HG02763 (cell line): Measurements from ENCODE around the gene ZFYVE28.

Experiments used
- ATAC-seq: cut with Tn5 transposase; IDR thresholded peaks from one replicate; pipeline ENCODE4 v1.9.1; 2021; ENCODE audit warnings: mild to moderate bottlenecking, moderate library complexity; ENCODE audit not compliant: unreplicated experiment

The ZFYVE28 gene

DNA sequence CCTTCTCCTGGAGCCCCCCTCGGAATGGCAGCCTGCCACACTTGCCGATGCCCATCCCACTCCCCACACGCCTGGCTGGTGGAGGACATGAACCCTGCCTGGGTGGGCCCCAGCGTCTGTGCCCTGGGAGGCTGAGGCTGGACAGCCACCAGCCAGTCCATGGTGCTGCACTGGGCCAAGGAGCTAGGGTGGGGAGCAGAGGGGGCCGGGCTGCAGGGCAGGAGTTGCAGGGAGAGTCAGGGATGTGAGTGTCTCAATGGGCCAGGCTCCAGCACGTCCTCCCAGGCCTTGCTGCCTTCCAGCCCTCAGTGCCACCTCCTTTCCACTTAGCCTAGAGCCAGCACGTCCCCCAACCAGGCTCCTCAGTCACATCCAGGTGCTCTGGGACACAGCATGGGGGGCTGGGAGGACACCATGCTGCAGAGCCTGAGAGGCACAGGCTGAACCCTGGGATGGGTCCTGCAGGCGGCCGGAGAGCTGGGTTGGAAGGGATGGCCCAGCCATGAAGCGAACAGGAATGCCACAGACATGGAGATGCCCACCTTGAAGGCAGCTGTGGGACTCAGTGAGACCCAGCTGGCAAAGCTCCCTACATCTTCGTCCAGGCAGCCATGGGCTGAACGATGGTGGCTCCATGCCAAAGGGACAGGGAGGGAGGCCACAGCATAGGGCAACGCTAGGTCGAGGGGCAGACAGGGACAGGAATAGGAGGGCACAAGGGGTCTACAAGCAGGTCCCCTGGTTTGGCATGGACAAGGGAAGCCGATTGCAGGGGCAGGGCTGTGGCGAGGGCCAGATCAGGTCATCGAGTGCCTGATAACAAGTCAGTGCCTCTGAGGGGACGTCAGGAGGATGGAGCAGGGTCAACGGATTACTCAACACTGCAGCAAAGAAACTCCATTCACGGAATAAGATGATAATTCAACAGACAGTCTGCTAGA, 126.5 kb downstream of the ZFYVE28 start:
- ATAC-seq = no peak

DNA sequence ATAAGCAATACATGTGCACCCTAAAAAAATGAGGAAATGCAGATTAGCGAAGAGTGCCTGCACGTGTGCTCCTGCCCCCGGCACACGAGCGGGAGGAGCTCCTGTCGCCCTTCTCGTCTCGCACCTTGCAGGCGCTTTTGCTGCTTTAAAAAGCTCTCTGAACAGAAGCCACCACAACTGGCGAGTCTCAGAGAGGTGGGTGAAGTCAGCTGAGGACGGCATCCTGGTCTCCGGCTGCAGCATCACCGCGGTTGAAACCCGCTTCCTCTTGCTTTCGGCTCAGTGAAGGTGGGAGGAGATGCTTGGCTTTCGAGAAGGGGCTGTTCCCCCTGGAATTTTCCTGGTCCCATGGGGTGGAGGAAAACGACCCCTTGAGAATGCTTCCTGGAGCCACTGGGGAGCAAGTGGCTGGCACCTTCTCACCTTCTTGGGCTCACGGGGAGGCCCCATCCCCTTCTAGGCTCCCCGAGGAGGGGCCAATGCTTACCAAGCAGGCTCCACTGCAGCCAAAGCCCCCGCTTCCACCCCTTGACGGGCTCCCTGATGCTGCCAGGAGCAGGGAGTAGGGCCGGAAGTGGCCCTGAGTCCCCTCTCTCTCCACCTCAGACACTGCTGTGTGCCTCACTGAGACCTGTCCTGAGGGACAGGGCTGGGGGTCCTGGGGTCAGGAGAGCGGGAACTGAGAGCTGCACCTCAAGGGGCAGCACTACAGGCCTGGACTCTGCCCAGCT, 127.3 kb downstream of the ZFYVE28 start:
- no peak for ATAC-seq

DNA sequence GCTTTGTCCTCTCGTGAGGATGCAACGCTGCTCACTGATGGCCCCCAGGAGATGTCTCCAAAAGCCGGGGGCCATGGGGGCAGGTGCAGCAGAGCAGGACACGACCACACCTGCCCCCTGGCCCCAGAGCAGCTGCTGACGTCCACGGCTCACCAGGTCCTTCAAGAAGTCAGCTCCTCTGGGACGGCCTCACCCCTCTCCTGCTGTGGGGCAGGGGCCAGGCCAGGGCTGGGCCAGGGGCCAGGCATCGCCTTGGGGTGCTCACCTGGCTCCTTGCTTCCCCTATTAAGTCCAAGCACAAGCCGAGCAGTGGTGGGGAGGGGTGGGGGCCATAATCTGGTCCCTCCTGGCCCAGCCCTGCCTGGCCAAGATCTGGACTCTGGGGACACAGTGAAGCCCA, 128.0 kb downstream of the ZFYVE28 start:
- ATAC-seq = no peak

DNA sequence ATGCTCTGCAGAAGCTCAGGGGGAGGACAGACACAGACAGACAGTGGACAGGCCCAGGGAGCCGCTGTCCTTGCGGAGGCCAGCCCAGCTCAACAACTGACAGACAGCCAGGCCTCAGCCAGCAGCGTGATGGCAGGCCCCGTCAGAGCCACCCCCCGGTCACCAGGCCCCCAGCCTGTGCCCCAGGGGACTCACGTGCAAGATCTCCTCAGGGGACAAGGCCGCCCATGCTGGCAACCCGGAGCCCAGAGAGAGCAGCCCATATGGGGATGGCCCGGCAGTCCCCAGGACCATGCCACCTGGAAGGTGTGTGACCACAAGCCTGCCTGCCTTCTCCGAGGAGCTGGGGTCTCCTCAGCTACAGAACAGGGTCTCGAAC, 128.5 kb downstream of the ZFYVE28 start:
- no peak for ATAC-seq

DNA sequence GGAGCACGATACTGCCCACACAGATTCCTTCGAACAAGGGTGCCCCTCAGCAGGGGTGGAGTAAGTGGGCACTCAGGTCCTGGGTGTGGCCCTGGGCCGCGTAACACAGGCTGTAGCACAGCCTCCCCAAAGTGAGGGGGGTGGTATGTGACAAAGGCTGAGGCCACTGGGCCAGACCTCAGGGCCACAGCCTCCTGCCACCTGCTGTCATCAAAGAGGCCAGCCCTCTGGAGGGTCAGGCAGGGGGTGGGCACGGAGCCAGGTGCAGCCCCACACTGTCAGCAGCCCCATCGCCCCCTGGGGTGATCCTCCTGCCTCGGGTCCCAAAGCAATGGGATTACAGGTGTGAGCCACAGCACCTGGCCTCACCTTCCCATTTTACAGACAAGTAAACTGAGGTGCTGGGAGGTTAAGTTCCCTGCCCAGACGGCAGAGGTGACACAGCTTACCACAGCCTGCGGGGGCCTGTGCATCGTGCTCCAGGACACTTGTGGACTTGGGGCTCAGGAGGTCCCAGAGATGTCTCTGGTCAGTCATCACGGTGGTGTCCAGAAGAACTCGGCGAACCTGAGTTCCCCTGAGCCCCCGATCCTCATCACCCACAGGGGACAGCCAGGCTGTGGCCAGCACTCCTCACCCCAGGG, 129.0 kb downstream of the ZFYVE28 start:
- no peak for ATAC-seq

DNA sequence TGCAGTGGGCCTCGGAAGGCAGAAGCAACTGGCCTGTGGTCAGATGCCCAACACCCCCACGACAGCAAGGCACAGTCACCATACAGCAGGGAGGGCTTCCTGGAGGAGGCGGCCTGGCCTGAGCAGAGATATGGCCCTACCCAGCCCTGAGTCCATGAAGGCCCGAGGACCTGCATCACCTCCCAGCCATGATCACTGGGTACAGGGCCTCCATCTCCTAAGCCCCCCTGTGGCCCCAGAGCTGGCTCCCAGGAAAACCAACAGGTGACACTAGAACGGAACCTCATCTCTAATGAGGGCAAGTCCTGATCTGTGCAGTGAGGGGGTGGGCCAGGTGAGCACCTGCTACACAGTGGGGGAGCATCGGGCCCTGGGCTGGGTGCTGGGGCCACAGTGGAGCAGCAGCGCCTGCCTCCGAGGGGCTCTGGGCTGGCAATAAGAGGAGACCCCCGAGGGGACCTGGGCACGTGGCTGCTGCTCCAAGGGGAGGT, 130.3 kb downstream of the ZFYVE28 start:
- ATAC-seq = no peak

DNA sequence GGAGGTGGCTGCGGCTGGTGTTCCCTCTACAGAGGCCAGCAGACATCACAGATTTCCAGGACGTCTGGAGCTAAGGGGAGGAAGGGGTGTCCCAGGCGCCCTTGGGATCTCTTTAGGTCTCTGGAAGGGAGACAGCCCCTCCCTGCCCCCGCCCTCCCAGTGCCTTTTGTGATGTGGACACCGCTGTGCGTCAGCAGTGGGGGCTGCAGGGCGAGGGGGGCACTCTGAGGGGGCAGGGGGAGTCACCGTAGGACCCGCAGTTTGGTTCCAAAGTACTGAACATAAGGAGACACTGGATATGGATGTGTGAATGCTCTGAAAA, 130.9 kb downstream of the ZFYVE28 start:
- ATAC-seq = no peak

DNA sequence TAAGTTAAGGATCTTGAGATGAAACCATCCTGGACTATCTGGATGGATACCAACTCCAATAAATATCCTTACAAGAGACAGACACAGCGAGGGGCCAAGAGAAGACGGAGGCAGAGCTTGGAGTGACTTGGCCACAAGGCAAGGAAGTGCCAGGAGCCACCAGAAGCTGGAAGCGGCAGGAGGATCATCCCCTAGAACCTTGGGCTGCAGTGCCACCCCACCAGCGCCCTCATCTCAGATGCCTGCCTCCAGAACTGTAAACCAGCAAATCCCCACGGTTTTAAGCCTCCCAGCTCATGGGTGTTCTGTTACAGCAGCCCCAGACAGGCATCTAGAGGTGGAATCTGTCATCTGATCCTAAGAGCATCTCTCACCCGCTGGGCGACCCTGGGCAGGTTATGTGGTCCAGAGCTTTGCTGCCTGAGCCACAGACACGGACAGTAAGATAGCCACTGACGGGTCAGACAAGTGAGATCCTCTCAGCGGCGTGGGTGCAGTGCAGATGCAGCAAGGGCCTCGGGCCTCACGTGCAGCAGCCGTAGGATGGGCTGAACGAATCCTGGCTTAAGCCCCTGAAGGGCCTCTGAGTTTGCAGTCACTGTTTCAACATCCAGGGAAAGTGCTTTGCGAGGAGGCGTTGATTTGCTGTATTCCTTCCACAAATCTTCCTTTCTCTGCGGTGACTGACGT, 131.4 kb downstream of the ZFYVE28 start:
- no peak for ATAC-seq

DNA sequence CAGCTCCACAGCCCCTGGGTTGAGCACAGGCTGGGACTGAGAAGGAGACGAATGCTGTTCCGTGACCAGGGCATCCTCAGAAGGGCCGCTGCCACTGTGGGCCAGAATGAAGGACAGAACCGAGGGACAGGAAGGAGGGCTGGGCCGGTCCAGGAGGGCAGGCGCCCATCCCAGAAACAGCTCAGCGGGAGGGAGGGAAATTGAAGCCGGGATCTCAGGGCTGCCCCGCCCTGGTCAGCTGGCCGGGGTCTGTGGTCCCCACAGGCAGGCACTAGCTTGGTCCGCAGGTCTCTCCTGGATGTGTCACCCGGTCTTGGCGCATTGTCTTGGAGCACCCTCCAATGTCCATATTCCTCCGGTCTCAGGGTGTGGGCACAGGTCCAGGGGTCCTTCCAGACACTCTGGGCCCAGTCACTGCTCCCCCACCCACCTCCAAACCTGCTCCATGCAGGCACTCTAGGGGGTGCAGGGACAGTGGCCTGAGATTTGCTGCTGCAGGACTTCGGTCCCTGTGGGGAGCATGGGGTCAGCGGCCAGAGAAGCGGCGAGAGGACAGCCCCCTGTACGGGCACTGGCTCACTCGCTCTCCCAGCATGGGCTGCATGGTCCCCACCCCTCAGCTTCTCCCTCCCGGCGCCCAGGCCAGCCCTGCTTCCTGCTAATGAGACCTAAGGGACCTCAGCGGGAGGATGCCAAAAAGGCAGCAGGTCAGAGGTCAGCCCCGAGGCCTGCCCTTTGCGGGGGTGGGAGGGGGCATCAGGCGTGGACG, 132.6 kb downstream of the ZFYVE28 start:
- no peak for ATAC-seq

DNA sequence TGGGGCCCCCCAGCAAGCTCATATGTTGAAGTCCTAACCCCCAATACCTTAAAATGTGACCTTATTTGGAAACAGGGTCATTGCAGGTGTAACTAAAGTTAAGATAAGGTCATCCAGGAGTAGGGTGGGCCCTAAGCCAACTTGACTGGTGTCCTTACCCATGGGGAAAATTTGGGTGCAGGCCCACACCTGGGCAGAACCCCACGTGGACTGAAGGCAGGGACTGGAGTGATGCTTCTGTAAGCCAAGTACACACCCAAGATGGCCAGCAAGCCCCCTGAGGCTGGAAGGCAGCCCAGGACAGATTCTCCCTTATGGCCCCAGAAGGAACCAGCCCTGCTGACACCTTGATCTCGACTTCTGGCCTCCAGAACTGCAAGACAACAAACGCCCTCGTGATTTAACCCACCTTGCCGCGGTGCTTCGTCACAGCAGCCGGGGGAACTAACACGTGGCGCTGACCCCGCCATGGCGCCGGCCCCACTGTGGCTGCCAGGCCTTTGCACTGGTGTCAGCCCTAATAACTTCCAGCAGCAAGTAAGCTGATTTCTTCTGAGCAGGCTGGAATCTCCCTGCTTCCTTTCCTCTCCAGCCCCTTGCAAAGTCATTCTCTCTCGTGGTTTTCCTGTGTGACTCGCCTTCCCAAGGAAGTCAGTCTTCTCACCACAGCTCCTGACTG, 133.4 kb downstream of the ZFYVE28 start:
- ATAC-seq = no peak

DNA sequence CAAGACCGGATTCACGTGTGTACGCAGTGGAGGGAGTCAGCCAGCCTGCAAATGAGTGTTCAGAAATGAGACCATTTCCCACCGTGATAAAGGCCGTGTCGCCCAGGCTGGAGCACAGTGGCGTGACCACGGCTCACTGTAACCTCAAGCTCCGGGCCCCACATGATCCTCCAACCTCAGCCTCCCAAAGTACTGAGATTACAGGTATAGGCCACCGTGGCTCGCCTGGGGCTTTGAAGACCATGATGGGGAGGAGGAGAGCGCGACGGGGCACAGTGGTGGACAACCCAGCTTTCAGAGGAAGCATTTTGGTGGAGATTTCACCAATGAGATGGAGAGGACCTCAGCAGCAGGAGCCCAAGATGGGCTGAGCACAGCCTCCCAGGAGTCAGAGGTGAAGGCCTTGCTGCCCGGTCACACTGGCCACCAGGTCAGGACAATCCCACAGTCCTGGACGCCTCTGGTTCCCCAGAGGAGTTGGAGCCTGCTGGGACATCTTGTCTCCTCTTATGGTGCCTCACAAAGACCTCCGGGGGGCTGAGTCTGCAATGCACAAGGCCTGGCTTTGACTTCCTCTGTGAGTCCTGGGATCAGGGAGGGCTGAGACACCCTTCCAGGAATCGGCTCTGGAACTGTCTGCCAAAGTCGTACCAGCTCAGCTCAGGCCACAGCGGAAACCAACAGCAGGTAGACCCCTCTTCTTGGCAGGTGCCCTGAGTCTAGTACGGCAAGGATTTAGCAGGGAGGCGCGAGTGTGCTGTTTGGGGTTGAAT, 134.1 kb downstream of the ZFYVE28 start:
- ATAC-seq = no peak

DNA sequence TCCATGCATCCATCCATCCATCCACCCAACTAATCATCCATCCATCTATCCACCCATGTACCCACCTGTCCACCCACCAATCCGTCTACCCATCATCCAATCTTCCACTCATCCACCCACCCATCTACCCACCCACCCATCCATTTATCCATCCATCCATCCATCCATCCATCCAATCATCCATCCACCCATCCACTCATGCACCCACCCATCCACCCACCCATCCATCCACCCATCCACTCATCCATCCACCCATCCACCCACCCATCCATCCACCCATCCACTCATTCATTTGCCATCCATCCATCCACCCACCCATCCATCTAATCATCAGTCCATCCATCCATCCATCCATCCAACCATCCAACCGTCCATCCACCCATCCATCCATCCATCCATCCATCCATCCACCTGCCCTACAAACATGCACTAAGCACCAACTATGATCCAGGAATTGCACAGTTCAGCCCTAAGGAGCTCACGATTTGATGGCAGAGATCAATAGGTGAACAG, 135.2 kb downstream of the ZFYVE28 start:
- no peak for ATAC-seq

DNA sequence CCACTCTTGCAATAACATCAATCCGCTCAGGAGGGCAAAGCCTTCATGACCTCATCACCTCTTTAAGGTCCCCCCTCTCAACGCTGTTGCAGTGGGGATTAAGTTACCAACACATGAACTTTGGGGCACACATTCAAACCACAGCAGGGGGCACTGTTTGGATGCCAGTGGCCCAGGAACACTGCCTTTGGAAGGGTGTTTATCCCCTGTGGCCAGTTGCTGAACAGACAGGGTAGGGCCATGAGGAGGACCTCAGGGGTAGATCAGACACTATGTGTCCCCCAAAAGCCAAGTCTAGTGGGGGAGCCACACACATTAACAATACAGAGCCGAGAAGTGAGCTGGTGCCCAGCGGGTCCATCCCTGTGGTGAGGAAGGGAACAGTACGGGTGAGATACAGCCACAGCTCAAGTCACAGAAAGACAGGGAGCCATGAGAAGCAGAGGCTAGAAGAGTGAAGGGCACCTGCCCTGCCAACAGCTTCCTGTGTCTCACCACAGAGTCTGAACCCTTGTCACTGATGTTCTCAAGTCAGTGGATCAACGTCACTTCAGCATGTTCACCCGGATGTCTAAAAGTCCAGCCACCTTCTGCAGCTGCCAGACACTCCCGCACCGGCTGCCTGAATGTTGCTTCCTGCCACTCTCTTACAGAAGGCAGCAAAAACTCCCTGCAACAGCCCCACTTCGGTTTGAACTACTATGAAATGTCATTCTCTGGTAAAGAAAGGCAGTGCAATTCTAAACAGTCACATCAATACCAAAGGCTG, 136.7 kb downstream of the ZFYVE28 start:
- peak; percentile 73 for ATAC-seq

DNA sequence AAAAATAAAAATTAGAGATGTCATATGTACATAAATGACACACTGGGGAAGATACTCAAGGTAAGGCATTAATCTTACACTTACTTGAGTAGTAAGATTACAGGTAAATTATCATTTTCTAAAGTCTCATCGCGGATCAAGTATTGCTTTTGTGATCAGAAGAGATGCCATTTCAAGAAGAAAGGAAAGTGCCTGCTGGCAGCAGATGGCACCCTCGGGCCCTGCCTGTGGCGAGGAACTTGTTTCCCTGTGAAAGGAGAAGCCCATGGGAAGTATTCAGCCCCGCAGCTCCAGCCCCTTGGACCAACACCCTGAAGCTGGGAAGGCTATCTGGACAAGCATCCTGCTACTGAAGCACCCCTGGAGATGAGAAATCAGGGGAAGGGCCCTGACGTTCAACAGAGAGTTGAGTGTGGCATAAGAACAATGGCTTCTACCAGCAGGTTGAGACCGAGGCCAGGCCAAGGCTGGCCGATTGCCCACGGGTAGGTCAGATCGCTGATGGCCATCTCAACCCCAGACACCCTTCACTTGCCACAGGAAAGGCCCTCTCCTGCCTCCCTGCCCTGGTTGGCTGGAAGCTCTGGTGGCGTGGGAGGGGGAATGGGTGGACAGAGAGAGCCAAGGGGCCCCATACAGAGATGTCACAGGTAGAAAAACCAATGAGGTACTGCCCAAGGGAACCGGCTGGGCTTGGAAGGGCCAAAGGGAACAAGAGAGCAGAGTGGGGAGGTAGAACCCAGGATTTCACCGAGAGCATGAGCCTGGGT, 137.7 kb downstream of the ZFYVE28 start:
- ATAC-seq = no peak

DNA sequence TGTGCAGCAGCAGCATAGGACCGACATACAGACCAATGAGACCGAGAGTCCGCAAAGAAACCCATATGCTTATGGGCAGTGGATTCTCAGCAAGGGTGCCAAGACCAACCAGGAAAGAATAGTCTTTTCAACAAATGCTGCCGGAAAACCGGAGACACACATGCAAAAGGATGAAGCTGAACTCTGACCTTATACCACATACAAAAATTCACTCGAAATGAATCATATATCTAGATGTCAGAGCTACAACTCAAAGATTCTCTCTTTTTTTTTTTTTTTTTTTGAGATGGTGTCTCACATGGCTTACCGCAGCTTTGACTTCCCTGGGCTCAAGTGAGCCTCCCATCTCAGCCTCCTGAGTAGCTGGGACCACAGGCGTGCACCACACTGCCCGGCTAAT, 140.5 kb downstream of the ZFYVE28 start:
- ATAC-seq = no peak

DNA sequence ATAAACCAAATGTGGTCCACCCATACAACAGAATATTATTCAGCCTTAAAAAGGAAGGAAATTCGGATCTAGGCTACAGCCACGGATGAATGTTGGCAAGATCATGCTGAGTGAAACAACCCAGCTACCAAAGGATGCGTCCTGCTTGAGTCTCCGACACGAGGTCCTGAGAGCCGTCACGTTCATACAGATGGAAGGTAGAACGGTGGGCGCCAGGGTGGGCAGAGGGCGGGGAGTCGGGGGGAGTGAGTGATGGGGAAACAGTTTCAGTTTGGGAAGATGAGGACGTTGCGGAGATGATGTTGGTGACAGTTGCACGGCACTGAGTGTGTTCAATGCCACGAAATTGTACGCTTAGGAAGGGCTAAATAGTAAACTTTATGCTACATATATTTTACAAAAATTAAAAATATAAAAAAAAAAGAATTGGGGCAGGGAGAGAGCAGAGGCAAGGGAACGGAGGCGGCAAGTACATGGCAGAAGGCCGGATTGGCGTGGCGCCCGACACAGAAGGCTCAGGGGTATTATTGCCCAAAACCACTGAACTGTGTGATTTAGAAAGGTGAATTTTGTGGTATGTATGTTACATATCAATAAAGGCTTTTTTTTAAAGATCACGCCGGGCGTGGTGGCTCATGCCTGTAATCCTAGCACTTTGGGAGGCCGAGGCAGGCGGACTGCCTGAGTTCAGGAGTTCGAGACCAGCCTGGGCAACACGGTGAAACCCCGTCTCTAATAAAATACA, 141.7 kb downstream of the ZFYVE28 start:
- ATAC-seq = no peak
